NCI-H187 treated with DMSO at 0.1 percent for 48 hours (cell line): ENCODE results near the gene KASH5.

Experiments
- DNase-seq: peaks from one replicate; lab custom pipeline; 2025; lab: John Stamatoyannopoulos, UW

The KASH5 gene

GRCh38 chr19:49422407-49423070 lies 34.5 kb downstream of the KASH5 start:
- no peak for DNase-seq

DNA sequence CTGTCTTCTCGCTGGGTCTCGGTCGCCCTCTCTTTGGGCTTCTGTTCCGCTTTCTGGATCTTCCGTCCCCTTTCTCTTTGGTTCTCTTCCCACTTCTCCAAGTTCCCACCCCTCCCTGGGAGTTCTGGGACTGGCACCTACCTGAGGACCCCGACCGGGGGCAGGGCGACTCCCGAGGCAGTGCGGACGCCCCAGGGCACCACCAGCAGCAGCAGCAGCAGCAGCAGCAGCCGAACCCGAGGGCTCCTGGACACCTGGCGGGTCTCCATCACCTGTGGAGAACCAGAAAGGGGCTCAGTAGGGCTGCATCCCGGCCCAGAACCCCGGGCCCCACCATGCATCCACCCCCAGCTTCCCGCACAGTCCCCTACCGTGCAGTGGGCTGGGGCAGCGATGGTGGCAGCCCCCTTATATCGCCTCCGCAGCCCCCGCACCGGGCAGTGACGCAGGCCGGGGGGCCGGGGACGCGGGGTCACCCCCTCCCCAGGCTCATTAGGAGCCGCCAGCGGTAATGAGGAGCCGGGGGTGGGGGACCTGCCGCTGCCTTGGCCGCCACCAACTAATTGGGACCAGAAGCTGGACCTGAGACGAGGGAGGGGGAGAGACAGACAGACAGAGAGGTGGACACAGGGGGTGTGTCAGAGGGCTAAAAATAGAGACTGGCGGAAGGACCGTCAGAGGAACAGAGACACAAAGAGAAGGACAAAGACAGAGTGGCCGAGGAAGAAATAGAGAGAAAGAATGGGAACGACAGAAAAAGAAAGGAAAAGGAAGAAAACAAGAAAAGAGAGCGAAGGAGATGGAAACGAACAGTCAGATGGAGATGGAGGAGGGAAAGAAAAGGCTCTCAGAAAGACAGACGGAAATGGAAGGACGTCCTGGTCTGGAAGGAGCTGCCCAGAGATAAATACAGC lies 35.3 kb downstream of the KASH5 start, which contains the start of gene PTH2:
Gene PTH2, minus strand, starts transcription at position 371 of the 914 bp plus-strand sequence. Its CDS starts 102 bp downstream, at position 269.
- no peak for DNase-seq

- DNase-seq: no peak
These were observed 35.9 kb downstream of the KASH5 start for GRCh38 chr19:49423985-49424303.

- no peak for DNase-seq
These were observed 37.1 kb downstream of the KASH5 start, which contains the start of gene GFY for GRCh38 chr19:49425178-49425577. Gene GFY, plus strand, starts transcription at chr19:49425388. Its CDS starts 1,043 bp downstream, at chr19:49426431.

- no peak for DNase-seq
These were observed 38.0 kb downstream of the KASH5 start for GRCh38 chr19:49425922-49426592.

DNA sequence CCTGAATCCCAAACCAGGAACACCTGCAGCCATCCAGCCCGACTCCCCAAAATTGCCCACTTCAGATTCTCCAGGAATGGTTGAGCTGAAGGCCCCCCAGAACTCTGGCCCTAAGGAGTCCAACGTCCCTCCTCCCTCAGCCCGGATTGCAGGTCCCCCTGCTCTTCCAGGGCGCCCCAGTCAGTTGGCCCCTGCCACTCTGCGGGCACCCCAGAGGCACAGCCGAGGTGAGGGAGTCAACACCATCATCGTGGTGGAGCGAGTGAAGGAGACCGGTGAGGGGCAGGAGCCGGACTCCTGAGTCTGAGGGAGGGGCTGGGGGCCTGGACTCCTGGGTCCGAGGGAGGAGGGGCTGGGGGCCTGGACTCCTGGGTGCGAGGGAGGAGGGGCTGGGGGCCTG lies 39.3 kb downstream of the KASH5 start:
- no peak for DNase-seq

GRCh38 chr19:49427855-49428546 lies 40.0 kb downstream of the KASH5 start:
- no peak for DNase-seq

- DNase-seq: no peak
These were observed 40.8 kb downstream of the KASH5 start for GRCh38 chr19:49428547-49429451.

DNA sequence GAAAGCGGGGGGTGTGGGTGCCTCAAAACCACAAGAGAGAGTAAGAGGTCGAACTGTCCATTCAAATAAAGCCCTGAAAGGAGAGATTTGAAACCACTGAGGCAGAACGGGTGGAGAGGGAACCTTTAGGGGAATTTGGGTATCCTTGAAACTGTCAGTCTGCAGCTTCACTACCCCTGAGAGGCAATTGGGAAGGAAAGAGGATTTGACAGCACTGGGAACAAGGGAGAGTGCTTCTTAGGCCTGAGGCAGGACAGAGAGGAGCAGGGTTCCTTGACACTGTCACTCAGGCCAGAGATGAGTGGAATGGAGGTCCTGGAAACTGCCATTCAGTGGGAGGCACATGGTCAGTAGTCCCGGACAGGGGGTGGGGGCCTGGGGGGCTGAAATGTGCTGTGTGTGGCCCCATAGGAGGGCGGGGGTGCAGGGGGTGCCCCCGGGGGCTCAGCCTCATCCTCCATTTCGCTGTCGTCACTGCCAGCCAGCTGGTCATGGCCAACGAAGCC lies 42.2 kb downstream of the KASH5 start:
- DNase-seq: no peak

GRCh38 chr19:49430678-49431329 lies 42.8 kb downstream of the KASH5 start:
- DNase-seq: no peak

GRCh38 chr19:49431330-49431749 lies 43.3 kb downstream of the KASH5 start:
- DNase-seq: no peak

DNA sequence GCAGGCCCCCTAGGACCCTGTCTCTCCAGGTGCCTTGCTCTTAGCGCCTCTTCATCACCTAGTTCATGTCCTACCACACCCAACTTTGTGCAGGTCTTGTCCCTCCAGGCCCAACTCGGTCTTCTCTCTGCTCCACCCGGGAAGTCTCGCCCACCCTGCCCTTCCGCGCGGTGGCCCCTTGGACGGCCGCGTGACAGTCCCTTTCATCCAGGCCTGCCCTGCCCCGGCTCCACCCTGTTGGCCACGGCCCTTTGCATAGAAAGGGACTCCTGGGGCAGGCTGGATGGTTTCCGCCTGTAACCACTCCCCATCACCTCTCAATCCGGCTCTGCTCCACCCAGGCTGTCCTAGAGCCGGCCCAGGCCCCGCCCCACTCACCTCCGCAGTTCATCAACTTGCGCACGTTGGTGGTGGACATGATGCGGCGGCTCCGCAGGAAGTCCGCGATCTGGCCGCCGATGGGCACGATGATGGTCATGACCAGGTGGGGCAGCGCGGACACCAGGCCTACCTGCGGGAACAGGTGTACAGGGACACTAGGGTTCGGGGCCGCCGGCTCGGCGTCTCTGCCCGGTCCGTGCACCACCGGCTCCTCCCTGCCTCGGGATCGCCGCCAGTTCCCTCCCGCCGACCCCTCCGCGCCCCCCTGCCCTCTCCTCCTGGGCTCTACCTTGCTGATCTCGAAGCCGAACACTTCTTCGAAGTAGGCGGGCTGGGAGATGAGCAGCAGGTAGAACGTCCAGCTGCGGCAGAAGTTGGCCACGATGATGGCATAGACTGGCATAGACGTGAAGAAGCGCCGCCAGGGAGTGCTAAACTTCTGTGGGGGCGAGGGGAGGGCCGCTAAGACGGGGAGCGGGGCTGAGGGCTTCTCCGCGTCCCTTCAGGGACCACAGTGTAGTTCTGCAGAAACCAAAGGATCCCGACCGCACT lies 44.4 kb downstream of the KASH5 start:
- DNase-seq: no peak

DNA sequence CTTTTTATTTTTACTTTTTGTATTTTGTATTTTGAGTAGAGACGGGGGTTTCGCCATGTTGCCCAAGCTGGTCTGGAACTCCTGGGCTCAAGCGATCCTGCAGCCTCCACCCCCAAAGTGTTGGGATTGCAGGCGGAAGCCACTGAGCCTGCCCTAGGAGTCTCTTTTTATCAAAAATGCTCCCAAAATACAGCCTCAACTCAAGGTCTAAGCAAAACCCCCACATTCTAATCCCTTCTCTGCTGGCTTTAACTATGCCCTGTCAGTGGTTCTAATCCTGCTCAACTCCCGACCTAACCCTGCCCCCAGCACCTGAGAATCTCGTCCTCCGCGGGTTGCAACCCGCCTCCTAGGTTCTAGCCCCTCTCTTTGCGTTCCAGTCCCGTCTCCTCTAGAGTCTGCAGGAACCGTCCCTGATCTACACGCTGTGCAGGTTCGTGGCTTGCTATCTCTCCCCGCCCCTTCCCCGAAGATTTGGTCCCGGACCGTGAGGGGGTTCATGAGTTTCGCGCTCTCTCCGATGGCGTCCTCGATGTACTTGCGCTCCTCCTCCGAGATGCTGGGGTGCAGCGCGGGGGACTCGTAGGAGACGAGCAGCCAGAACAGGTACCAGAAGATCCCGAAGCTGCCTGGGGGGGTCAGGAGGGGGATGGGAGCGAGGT lies 45.3 kb downstream of the KASH5 start:
- no peak for DNase-seq

DNA sequence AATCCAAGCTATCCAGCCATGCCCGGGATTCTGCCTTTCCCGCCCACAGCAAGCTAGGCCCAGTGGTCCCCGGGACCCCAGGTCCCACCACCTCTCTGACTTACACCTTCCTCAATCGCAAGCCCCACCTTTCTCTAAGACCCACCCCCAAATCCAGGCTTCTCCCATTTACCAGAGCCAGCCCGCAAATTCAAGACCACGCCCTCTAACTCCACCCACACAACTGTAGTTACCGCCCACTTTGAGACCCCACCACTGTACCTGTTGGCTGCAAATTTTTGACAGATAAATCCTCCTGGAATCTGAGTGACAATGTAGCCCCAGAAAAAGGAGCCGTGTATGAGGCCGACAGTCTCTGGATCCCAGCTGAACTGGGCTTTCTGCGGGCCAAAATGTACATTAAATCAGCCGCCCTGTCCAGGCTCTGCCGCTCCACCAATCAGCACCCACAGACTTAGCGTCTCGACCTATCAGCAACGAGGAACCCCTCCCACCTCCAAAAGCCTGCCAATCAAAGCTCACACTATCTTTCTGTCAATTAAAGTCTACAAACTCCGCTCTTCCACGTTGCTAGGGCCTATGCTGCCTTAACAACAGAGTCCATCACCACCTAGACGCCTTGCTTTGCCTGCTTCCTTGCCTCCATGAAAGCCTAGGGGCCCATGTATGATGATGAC lies 47.0 kb downstream of the KASH5 start:
- DNase-seq: no peak

DNA sequence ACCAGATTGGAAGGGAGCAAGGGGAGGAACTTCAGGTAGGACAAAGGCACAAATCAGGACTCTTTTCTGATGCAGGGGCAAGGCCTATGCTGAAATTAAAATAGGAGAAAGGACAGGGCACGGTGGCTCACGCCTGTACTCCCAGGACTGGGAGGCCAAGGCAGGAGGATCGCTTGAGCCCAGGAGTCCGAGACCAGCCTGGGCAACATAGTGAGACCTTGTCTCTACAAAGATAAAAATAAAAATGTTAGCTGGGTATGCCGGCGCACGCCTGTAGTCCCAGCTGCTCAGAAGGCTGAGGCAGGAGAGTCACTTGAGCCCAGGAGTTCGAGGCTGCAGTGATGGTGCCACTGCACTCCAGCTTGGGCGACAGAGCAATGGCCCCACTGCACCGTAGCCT lies 47.6 kb downstream of the KASH5 start:
- no peak for DNase-seq

GRCh38 chr19:49436381-49437017 lies 48.5 kb downstream of the KASH5 start:
- no peak for DNase-seq

DNA sequence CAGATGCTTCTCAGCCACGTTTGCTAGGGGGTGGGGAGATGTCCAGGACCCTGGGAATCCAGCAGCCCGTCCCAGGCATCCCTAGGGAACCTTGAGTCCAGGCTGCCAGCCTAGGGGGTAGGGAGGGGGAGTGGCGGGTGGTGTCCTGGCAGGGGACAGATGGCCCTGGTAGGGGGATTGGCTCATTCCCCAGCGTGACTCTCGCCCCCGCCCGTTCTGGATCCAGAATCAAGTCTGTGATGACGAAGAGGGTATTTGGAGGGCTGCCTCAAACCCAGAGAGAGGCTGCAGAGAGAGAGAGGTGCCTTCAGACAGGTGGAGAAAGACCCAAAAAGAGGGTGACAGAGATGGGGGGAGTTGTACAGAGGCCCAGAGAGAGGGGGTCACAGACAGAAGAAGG lies 49.2 kb downstream of the KASH5 start:
- no peak for DNase-seq

GRCh38 chr19:49438261-49438660 lies 50.2 kb downstream of the KASH5 start:
- DNase-seq: no peak
